Panc1 (cell line): ENCODE measurements around the gene ACACA.

Source experiments
- CTCF ChIP-seq: fragments of 450-650 bp; IDR thresholded peaks from 2 replicates; pipeline ENCODE4 v1.5.1; 2017; ENCODE audit warnings: mild to moderate bottlenecking
- SIN3A ChIP-seq: IDR thresholded peaks from 2 replicates; pipeline ENCODE4 v1.6.1; 2012; ENCODE audit warnings: low read depth, mild to moderate bottlenecking, low read length, moderate library complexity, borderline replicate concordance; ENCODE audit not compliant: insufficient read depth

- TF ChIP-seq CTCF (no peak), SIN3A (no peak)
These were observed 260.3 kb downstream of the ACACA start for GRCh38 chr17:37146086-37147064.
